GM21381 (cell line): Measurements from ENCODE around the gene DPH2.

ENCODE experiments used
- ATAC-seq: cut with Tn5 transposase; IDR thresholded peaks from one replicate; pipeline ENCODE4 v1.9.1; 2021; ENCODE audit warnings: mild to moderate bottlenecking, moderate library complexity; ENCODE audit not compliant: unreplicated experiment

The DPH2 gene

GRCh38 chr1:43963890-43964289, 5.9 kb upstream of the DPH2 start:
- no peak for ATAC-seq

- ATAC-seq, result no peak
Measured at GRCh38 chr1:43965316-43965715, 4.5 kb upstream of the DPH2 start.

GRCh38 chr1:43968348-43968948, 1.4 kb upstream of the DPH2 start:
- no peak for ATAC-seq

GRCh38 chr1:43969416-43969745, 429 bp upstream of the DPH2 start:
- ATAC-seq, result no peak

GRCh38 chr1:43970502-43970901, 692 bp downstream of the DPH2 start:
- no peak for ATAC-seq

- ATAC-seq, result no peak
Measured at GRCh38 chr1:43970911-43971310, 1.1 kb downstream of the DPH2 start.

GRCh38 chr1:43971336-43971980, 1.6 kb downstream of the DPH2 start:
- ATAC-seq, result no peak

- ATAC-seq, result no peak
Measured at GRCh38 chr1:43973981-43974442, 4.2 kb downstream of the DPH2 start.

GRCh38 chr1:43974443-43975248, 4.8 kb downstream of the DPH2 start, which contains the start of gene ATP6V0B:
Gene ATP6V0B (plus strand): TSS chr1:43974960. CDS start chr1:43975041, 81 bp downstream.
- peak; percentile 60 for ATAC-seq

GRCh38 chr1:43975249-43975961, 5.6 kb downstream of the DPH2 start:
- peak; percentile 4 for ATAC-seq

GRCh38 chr1:43976045-43976444, 6.2 kb downstream of the DPH2 start:
- no peak for ATAC-seq

GRCh38 chr1:43976890-43977289, 7.1 kb downstream of the DPH2 start:
- ATAC-seq, result no peak

- ATAC-seq, result no peak
Measured at GRCh38 chr1:43977376-43978263, 7.8 kb downstream of the DPH2 start.

- no peak for ATAC-seq
Measured at GRCh38 chr1:43978264-43978550, 8.4 kb downstream of the DPH2 start.

- no peak for ATAC-seq
Measured at GRCh38 chr1:43978551-43979260, 8.9 kb downstream of the DPH2 start, which contains the start of gene B4GALT2. Gene B4GALT2 (plus strand): TSS chr1:43979210. CDS start chr1:43981161, 1,951 bp downstream.

GRCh38 chr1:43979261-43979527, 9.4 kb downstream of the DPH2 start:
- ATAC-seq, result no peak

GRCh38 chr1:43979528-43980254, 9.9 kb downstream of the DPH2 start:
- no peak for ATAC-seq

- ATAC-seq, result no peak
Measured at GRCh38 chr1:43980255-43981134, 10.7 kb downstream of the DPH2 start.

GRCh38 chr1:43981135-43981491, 11.3 kb downstream of the DPH2 start:
- ATAC-seq, result no peak
